Thyroid gland (tissue), 4 donors: ENCODE results near the gene ACTN2. TPM values are rescaled to one million over a fixed set of nuclear protein-coding genes. Genes with fewer than 3 reads are reported as not detected.

Experiments used
- DNase-seq, 2 donors: peaks; one replicate each; pipeline ENCODE4 v3.0.0-alpha.2; 2019
- H3K27ac ChIP-seq, 3 donors: fragments of 200-600 bp; sonication (generic); 1 replicate in 2 of 3; 2 replicates in 1 of 3; pipeline ENCODE4 v1.5.1; 2016 to 2019; ENCODE audit warnings: mild to moderate bottlenecking in 1 of 3, moderate library complexity in 1 of 3
- H3K27me3 ChIP-seq: fragments of 200-600 bp; sonication (generic); one replicate; pipeline ENCODE4 v1.5.1; 2019
- H3K36me3 ChIP-seq, 2 donors: fragments of 200-600 bp; sonication (generic); one replicate each; pipeline ENCODE4 v1.5.1; 2016 to 2019
- H3K4me1 ChIP-seq, 2 donors: fragments of 200-600 bp; sonication (generic); one replicate each; pipeline ENCODE4 v1.5.1; 2017 to 2019
- H3K4me3 ChIP-seq, 3 donors: fragments of 200-600 bp; sonication (generic); replicated peaks in 1 of 3; 1 replicate in 2 of 3; 2 replicates in 1 of 3; pipeline ENCODE4 v1.5.1; 2016; ENCODE audit warnings: mild to moderate bottlenecking in 1 of 3
- H3K9me3 ChIP-seq: fragments of 200-600 bp; sonication (generic); one replicate; pipeline ENCODE4 v1.5.1; 2017
- CTCF ChIP-seq, 6 experiments: fragments of 200-600 bp in 3 of 6; fragments of 450-650 bp in 3 of 6; sonication (generic) in 3 of 6; IDR thresholded peaks; one replicate each; pipeline ENCODE4 v1.5.1; 2016 to 2019; ENCODE audit warnings: antibody characterized with exemption in 6 of 6, mild to moderate bottlenecking in 2 of 6, inconsistent platforms in 1 of 6, moderate library complexity in 1 of 6
- POLR2A ChIP-seq, 2 donors: fragments of 450-650 bp; IDR thresholded peaks; one replicate each; pipeline ENCODE4 v1.6.1; 2017; ENCODE audit warnings: antibody characterized with exemption in 2 of 2, mild to moderate bottlenecking in 2 of 2, moderate library complexity in 1 of 2
- WGBS, 2 donors: methylation state at CpG; one replicate each; pipeline ENCODE4 v1.1.5; 2017; 5-methylcytosine and 5-hydroxymethylcytosine counted together
- intact Hi-C: fragments of 100-400 bp; cut with DNase I; formaldehyde crosslinking; loops from one replicate; pipeline ENCODE4 v1.15.1; 2023
- total RNA-seq, 4 donors: library from RNA; depleted of rRNA; stranded (reverse); fragments of >200 nt; gene quantifications; one replicate each; pipeline ENCODE4 v1.2.3, GENCODE V29; 2016

ACTN2 gene
- total RNA-seq, 4 donors from 2014 or later, result 0.40 to 0.56 TPM; not detected in 2

DNA sequence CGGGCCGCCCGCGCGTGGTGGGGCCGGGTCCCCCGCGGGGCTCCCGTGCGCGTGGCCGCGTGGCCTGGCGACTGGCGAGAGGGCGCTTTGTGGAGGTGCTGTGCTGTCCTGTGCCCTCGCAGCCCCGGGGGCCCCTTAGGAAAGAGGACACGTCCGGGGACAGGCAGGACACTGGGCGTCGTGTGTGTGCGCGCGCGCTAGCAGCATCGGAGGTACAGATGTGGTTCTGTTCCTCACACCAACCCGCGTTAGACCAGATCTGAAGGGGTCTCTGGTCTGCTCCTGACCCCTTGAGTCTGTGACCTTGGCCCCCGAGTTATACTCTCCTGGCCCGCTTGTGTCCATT, 489 bp downstream of the ACTN2 start:
- Histone ChIP-seq H3K4me1 (peaks cover 8 to 11% of the 10 kb centered on the region in 2 donors), H3K4me3 (peak overlapping the region; percentile 8 to 47 (median 39)), H3K27ac (no peak overlapping the region), H3K27me3 (no peaks in the 10 kb centered on the region), H3K36me3 (no peaks in the 10 kb centered on the region), H3K9me3 (no peaks in the 10 kb centered on the region)
- DNase-seq, result peak; percentile 2 to 14
- intact Hi-C loops, result no loop called here
- WGBS, 2 donors, result 16 to 17% methylated on average over 21 to 22 of the region's 31 CpGs
- TF ChIP-seq CTCF (IDR thresholded peaks at IDR 0.05) (no peak), POLR2A (IDR thresholded peaks at IDR 0.05) (no peak)

GRCh38 chr1:236687273-236687672, 974 bp downstream of the ACTN2 start:
- peak overlapping the region in 1 of 3 donors; percentile 39 for H3K4me3 ChIP-seq
- no peaks in the 10 kb centered on the region for H3K36me3 ChIP-seq
- H3K9me3 ChIP-seq, result no peaks in the 10 kb centered on the region
- TF ChIP-seq POLR2A (IDR thresholded peaks at IDR 0.05), result no peak
- TF ChIP-seq CTCF (IDR thresholded peaks at IDR 0.05), result no peak
- H3K4me1 ChIP-seq, result peaks cover 8 to 11% of the 10 kb centered on the region in 2 donors
- intact Hi-C loops, result no loop called here
- H3K27me3 ChIP-seq, result no peaks in the 10 kb centered on the region
- no peak for DNase-seq
- H3K27ac ChIP-seq, result no peak overlapping the region
- WGBS, 2 donors, result 71 to 72% methylated on average over 8 of the region's 8 CpGs

- 77 to 81% methylated on average over 4 of the region's 4 CpGs for WGBS, 2 donors
Measured at GRCh38 chr1:236688705-236689104, 2.4 kb downstream of the ACTN2 start.

GRCh38 chr1:236689713-236690569, 3.6 kb downstream of the ACTN2 start:
- intact Hi-C loops, result no loop called here
- no peaks in the 10 kb centered on the region for H3K9me3 ChIP-seq
- H3K27ac ChIP-seq, result no peak overlapping the region
- H3K36me3 ChIP-seq, result no peaks in the 10 kb centered on the region
- WGBS, 2 donors, result 81% methylated on average over 11 of the region's 11 CpGs
- no peak for DNase-seq
- TF ChIP-seq CTCF (IDR thresholded peaks at IDR 0.05), result no peak
- no peak for TF ChIP-seq POLR2A (IDR thresholded peaks at IDR 0.05)
- H3K27me3 ChIP-seq, result no peaks in the 10 kb centered on the region
- peaks cover 8 to 11% of the 10 kb centered on the region in 2 donors for H3K4me1 ChIP-seq
- H3K4me3 ChIP-seq, result no peak overlapping the region

More at GRCh38 chr1:236688705-236689104, 2.4 kb downstream of the ACTN2 start:
- no peak for DNase-seq
- intact Hi-C loops, result no loop called here
- Histone ChIP-seq H3K4me3 (no peak overlapping the region), H3K4me1 (peaks cover 8 to 11% of the 10 kb centered on the region in 2 donors), H3K27me3 (no peaks in the 10 kb centered on the region), H3K36me3 (no peaks in the 10 kb centered on the region), H3K9me3 (no peaks in the 10 kb centered on the region), H3K27ac (no peak overlapping the region)
- TF ChIP-seq CTCF (IDR thresholded peaks at IDR 0.05) (no peak), POLR2A (IDR thresholded peaks at IDR 0.05) (no peak)

DNA sequence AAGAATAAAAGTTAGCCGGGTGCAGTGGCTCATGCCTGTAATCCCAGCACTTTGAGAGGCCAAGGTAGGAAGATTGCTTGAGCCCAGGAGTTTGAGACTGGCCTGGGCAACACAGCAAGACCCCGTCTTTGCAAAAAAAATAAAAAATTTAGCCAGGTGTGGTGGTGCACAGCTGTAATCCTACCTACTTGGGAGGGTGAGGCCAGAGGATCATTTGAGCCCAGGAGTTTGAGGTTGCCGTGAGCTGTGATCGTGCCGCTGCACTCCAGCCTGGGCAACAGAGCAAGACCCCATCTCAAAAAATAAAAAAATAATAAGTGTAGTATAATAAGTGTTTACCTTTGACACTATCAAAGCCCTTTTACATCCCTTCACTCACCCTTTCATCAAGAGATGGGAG, 5.0 kb downstream of the ACTN2 start:
- TF ChIP-seq POLR2A (IDR thresholded peaks at IDR 0.05) (no peak), CTCF (IDR thresholded peaks at IDR 0.05) (no peak)
- Histone ChIP-seq H3K27me3 (no peaks in the 10 kb centered on the region), H3K9me3 (no peaks in the 10 kb centered on the region), H3K36me3 (no peaks in the 10 kb centered on the region), H3K27ac (no peak overlapping the region), H3K4me1 (peaks cover 8 to 11% of the 10 kb centered on the region in 2 donors), H3K4me3 (no peak overlapping the region)
- 89 to 96% methylated on average over 5 of the region's 5 CpGs for WGBS, 2 donors
- intact Hi-C loops, result no loop called here
- DNase-seq, result no peak
